Peyer's patch (tissue), 4 donors: ENCODE data around the gene CREBBP.

Experiments
- POLR2A ChIP-seq, 2 donors: fragments of 450-650 bp; IDR thresholded peaks; one replicate each; pipeline ENCODE4 v1.5.1; 2017; ENCODE audit warnings: antibody characterized with exemption in 2 of 2, mild to moderate bottlenecking in 2 of 2, moderate library complexity in 2 of 2
- TF ChIP-seq, protein P1 (sequence below), 6 experiments: fragments of 450-650 bp in 4 of 6; fragments of 200-600 bp in 2 of 6; sonication (generic) in 1 of 6; IDR thresholded peaks; one replicate each; pipeline ENCODE4 v1.5.1; 2017 to 2019; ENCODE audit warnings: antibody characterized with exemption in 6 of 6, mild to moderate bottlenecking in 3 of 6, moderate library complexity in 1 of 6

DNA sequence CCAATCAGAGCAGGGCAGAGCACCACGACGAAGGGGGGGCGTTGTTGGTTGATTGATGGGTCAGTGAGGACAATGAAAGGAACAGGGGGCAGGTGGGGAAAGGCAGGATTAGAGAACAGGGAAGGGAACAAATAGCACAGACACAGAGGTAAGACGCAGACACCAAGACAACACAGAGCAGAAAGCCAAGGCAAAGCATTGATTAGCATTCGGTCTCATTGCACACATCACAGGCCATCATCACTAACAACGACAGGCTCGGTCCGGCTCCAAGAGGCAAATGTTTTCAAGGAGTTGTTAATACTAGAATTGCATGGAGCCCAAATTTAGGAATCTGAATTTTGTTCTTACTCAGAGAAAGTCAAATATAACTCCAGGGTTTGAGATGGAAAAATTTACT, 128.6 kb downstream of the CREBBP start:
- TF ChIP-seq, protein P1, sequence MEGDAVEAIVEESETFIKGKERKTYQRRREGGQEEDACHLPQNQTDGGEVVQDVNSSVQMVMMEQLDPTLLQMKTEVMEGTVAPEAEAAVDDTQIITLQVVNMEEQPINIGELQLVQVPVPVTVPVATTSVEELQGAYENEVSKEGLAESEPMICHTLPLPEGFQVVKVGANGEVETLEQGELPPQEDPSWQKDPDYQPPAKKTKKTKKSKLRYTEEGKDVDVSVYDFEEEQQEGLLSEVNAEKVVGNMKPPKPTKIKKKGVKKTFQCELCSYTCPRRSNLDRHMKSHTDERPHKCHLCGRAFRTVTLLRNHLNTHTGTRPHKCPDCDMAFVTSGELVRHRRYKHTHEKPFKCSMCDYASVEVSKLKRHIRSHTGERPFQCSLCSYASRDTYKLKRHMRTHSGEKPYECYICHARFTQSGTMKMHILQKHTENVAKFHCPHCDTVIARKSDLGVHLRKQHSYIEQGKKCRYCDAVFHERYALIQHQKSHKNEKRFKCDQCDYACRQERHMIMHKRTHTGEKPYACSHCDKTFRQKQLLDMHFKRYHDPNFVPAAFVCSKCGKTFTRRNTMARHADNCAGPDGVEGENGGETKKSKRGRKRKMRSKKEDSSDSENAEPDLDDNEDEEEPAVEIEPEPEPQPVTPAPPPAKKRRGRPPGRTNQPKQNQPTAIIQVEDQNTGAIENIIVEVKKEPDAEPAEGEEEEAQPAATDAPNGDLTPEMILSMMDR (IDR thresholded peaks at IDR 0.05): no peak
- no peak for TF ChIP-seq POLR2A (IDR thresholded peaks at IDR 0.05)
